ENCODE data around the gene SNRPA1. TPM values are rescaled to one million over a fixed set of nuclear protein-coding genes. Genes with fewer than 3 reads are reported as not detected.
"Not testable (repeated sequence)": the region's sequence is repeated elsewhere in the genome, so short reads cannot be mapped to it uniquely, and the experiment has no call there.

The SNRPA1 gene
- total RNA-seq, 1 donor from 2014 or later: 23.2 TPM

DNA sequence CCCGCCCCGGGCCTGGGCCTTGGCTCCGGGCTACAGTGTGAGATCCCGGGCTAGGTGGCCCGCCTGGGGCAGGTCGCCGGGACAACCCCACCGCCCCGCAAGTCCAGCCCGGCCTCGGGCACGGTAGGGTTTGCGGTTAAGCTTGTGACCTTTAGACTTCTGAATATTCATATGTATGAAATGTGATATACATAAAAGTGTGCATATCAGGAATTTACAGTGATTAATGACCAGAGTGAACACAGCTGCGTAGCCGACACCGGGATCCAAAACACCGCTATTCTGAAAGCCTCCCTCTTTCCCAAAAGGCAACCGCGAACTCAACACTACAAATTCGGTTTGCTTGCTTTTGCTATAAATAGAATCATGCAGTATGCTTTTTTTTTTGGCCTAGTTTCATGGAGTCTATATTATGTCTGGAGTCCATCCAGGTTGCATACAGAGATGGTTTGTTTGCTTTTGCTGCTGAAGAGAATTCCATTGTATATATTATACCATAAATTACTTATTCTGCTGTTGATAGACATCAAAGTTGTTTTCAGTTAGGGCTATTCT is 636 bp upstream of the SNRPA1 start:
- no peak for DNase-seq (ENCODE audit: low read depth)

DNA sequence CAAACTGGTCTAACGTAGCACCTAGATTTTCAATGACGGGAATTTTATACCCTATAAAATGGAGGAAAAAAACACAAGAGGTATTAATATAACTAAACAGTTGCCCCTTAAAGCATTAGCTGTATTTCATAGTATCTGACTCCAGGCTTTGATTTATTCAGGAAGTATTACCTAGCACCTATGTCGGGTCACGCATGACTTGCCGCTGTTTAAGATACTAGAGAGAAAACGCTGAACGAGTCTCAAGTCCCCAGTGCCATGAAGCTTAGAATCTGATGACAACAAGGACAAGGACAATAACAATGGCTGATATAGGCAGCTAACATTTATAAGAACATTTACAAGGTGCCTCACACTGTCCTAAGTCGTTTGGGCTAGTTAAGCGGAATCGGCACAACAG is 1.9 kb downstream of the SNRPA1 start:
- DNase-seq (ENCODE audit: low read depth): no peak

DNA sequence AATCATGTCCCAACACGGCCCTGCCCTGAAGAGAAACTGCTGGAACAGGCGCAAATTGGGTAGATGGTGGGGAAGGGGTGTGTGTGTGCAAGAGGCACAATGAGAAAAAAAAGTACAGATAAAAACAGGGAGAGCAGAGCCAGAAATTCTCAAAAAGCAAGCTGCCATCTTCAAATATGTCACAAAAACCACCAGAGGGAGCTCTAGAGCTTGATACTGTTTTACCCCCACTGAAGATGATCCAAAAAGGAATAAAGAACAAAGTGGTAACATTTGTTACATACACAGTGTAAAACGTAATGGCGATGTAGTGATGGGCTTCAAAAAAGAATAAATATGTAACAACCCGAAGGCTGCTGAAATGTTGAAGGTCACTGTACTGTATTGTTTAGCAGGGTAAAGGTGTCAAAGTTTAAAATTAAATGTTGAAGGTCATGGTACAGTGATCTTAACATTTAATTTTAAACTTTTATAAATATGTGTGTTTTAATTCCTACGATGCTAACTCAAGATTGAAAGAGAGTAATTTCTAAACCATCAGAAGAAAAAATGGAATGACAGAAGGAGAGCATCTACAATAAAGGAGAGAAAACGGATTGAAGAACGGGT is 6.0 kb downstream of the SNRPA1 start:
- DNase-seq (ENCODE audit: low read depth): peak; percentile 67

DNA sequence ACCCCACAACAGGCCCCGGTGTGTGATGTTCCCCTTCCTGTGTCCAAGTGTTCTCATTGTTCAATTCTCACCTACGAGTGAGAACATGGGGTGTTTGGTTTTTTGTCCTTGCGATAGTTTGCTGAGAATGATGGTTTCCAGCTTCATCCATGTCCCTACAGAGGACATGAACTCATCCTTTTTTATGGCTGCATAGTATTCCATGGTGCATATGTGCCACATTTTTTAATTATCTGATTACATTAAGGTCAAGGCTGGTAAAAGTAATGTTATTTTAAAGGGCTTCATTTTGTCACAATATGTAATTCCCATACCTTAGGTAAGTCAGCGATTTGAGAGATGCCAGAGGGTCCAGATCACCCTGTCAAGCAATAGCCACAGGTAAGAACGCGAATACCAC is 7.7 kb downstream of the SNRPA1 start:
- not testable (repeated sequence) for DNase-seq (ENCODE audit: low read depth)

DNA sequence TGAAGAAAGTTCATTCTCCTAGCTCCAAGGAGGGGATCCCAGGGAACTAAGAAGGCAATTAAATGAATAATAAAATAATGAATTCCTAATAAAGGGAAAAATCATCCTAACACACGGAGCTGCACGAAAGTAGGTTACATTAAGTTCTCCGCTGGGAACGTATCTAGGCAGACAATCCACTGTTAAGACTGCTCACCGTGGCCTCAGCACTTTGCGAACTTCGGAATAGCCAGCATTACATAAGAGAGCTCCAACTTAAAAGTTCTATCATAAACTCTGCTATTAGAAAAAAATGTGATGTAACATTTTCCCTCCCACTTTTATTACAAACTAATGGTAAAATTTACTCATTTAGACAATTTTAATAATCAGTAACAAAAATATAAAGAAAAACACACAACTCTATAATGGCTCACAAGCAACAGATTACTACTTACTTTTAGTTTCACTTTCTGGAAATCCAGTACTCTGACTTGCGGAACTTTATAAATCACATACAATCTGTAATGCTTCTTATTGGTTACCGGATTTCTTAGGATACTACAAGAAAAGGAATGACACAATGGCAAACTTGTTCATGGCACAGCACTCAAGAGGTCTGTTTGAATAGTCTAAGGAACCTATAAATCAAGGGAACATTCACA is 8.5 kb downstream of the SNRPA1 start:
- DNase-seq (ENCODE audit: low read depth): no peak

DNA sequence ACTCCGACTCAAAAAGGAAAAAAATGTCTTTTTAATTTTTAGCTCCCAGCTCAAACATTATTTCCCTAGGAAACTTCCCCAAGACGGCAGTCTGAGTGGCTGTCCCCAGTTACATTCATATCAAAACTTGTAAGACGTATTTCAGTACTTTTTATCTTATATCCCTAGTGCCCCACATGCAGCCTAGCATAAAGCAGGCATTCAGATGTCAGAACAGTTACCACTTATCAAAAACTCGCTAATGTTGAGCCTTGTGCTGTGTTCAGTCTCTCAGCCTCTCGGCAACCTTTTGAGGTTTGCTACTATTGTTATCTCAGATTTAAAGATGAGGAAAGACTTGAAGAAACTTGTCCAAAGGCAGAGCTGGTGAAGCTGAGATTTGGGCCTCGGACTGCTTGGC is 11.1 kb downstream of the SNRPA1 start:
- DNase-seq (ENCODE audit: low read depth): no peak

DNA sequence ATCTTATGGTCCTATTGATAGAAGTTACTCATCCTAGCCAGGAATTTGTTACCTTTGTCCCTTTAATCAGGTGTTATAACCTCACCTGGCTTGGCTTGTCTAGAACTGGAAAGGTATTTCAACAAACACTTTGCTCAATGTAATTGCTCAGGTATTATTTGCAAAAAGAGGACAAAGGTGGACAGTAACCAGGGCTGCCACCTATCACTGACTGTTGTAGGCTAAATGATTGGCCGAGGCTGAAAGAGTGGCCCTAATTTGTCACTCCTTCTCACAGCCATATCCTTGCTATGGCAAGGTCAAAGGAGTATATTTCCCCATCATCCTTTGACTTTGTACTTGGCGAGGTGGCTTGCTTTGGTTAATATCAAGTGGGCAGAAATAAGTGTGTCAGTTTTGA is 15.0 kb downstream of the SNRPA1 start:
- no peak for DNase-seq (ENCODE audit: low read depth)

DNA sequence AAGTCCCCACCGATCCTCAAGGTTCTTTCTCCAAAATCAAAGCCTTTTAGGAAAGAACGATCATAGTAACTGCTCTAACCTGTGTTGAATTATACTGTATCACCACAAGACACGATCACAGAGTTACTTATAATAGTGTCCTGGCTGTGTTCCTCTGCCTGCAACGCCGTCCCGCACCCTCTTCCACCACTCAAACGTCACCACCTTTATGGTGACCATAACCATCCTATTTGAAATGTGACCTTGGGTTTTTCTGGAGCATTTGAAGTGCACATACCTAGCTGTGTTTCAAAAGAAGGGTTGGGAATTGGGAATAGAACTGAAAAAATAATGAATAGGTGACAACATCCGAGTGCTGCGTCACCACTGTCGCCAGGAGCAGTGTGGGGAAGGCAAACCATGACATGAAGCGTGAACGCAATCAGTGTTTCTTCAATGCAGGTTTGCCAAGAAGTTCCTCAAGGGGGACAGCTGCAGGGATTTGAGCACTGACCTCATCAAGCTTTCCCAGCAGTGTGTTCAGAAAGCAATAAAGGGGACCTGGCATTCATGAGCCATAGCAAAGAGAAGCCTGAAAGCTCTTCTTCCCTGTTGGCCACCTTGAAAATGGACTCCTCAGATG is 17.0 kb downstream of the SNRPA1 start:
- no peak for DNase-seq (ENCODE audit: low read depth)

DNA sequence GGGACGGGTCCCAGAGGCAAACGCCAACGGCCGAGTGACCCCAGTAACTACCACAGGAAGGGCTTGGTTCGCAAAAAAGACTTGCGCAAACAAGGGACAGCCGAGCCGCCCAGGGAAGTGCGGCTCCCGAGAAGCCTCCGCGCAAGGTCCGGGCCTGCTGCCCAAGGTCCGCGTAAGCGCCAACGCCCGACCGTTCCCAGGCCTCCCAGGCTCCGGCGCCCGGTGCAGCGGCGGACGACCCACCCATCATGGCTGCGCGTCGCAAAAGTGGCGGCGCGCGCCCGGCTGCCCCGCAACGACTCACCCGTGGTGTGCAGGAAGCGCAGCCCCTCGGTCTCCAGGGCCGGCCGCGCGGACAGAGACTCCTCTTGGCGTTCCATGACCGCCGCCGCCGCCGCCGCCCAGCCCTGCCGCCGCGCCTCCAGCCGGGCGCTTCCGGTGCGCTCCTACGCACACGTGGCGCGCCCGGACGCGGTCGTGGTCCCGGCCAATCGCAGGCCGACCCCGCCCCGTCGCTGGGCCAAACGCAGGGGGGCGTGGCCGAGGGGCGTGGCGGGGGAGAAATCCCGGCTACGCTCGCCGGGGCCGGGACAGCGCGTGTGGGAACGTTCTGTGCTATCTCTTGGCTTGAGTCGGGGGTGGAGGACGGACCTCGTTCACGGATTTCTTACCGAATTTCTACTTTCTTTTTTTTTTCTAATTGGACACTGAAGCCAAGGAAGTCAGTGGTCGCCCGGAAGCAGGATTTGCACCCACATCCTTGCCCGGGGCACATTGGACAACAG is 17.8 kb downstream of the SNRPA1 start, which contains the start of gene SELENOS:
TSS of gene SELENOS (minus strand) at position 448 of the 785 bp plus-strand sequence. CDS start at position 380, 68 bp downstream.
- DNase-seq (ENCODE audit: low read depth): peak; percentile 43

DNA sequence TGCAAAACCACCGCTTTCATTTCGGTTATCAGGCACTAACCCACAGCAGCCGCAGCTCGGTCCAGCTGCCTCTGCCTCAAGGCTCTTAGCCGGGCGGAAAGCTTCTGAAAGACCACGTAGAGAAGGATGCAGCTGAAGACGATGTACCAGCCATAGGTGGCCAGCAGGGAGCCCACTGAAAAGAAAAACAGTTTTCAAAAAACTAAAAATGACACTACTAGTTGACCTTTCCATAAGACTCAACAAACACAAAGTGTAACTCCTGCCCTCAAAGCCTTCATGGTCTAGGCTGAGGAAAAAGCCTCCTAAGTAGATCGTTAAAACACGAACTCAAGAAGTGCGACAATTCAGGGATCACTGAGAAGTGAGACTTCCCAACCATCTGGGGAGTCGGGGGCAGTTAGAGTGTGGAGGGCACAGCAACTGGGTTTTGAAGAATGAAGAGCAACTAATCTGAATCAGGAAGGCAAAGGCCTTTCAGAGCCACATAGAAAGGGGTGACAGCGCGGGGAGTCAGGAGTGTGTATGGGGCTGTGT is 18.5 kb downstream of the SNRPA1 start:
- DNase-seq (ENCODE audit: low read depth): no peak

DNA sequence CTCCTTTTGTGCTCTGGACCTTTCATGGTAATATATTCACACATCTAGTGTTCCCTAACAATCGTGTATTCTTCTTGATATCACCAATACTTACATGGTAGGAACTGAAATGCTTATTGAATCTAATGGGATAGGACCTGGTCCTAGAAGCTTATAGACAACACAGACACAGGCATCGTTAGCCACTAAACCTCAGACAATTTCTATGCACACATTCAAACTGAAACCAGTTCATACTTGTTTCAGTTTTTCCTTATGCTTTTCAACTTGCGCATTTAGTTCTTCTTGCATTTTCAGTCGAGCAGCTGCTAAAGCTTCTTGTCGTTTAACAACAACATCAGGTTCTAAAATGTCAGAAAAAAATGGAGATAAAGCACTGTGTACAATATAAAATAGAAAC is 20.0 kb downstream of the SNRPA1 start:
- no peak for DNase-seq (ENCODE audit: low read depth)

DNA sequence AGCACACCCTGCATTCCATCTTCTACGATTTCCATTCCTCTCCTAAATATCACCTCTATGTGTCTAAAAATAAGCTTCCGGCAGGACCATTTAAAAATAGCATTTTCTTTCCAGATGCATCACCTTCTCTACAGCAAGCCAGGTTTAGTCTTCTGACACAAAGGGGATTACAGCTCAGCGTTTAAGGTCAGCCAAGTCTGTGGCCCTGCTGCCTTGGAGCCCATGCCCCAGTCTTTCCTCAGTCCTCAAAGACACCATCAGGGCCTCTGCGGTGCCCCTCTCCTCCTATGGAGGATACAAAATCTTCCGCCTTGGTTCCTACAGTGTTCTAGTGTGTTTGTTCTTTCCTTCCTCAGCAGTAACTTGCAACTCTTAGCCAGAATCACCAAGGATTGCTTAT is 21.5 kb downstream of the SNRPA1 start:
- DNase-seq (ENCODE audit: low read depth): no peak

DNA sequence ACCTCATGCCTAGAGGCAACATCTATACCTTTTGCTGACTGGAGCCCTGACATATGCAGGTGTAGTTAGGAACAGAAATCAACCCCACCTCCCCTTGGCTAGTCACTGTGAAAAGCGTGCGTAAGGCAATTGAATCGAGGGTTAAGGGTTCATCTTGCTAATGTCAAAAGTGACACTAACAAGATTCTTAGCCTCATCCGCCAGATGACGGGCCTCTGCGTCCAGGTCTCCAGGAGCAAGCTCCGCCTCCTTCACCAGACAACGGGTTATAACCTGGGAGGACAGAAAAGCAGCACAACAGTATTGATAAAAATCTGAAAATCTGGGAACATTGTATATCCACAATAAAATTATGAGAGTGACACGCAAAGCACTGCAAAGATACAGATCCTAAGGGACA is 22.5 kb downstream of the SNRPA1 start:
- no peak for DNase-seq (ENCODE audit: low read depth)

DNA sequence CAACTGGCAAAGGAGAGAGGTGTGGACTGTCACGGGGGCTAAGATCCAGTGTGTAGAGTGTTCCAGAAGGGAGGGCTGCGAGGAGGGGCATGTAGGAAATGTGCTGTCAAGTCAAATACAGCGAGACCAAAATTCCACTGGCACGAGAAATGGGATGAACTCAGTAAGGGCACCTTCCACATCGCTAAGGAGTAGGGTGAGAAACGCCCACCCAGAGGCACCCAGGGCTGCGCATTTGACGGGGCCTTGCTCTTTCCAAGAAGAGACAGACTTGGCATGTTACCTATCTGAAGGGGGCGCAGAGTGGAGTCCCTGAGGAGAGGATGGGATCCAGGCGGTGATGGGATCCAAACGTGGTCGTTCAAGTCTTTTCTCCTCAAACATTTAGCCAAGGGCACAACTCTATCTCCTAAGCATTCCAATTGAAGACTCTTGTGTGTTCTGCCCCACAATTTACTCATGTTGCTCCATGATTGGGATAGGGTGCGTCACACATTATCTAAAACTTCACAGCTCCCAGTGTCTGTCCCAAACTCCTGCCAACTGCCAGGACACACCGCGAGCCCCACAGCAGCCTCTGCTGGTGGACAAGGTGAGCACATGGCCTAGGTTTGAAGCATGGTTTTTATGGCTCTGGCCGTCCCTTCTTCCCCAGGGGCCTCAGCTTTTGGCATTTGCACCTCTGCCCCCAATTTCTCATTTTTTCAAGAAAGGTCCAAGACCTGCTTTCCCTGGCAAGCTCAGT is 25.4 kb downstream of the SNRPA1 start:
- no peak for DNase-seq (ENCODE audit: low read depth)

DNA sequence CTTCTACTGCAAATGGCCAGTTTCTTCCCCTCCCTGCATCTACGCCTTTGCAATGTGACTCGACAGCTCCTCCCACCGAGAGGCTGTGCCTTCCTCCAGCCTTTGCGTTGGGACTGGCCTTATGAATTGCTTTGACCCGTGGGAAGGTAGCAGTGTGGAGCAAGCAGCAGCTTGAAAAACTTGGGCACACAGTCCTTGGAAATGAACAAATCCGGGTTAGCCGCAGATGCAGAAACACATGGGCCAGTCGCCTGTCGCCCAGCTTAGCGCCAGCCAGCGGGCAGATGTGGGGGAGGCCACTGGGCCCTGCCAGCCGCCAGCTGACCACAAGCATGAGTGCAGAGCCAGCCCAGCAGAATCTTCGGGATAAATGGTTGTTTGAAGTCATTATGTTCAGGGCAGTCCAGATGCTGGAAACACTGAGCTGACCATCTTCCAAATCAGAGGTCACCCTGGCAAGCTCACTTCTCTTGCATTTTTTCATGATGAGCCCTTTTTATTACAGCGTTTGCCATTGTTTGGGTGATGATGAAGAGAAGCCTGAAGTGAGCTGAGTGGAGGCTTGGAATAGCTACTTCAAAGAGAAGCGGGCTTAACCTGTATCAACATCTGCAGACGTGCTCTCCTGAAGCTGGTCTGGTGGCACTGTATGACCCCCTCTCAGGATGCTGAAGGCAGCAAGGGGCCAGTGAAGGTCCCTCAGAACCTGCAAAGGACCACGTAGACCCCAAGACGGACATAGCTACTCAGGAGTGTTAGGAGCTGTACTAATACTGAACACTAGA is 27.5 kb downstream of the SNRPA1 start:
- no peak for DNase-seq (ENCODE audit: low read depth)

DNA sequence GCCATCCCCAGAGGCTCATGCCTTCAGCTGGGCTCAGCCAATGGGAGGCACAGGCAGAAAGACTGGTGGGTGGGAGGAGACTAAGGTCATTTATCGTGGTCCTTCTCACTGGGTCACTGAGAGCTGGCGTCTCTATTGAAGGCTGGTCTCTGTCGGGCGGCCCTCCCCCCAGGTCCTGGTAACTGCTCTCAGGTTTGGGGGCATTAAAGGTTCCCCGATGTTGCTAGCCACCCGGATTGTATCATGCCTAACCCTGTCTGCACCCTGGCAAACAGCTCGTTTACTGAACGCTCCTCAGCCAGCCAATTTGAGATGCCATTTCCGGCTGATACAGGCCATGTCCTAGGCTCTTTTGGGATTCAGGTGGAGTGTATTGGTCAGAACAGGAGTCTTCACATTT is 28.3 kb downstream of the SNRPA1 start:
- no peak for DNase-seq (ENCODE audit: low read depth)

DNA sequence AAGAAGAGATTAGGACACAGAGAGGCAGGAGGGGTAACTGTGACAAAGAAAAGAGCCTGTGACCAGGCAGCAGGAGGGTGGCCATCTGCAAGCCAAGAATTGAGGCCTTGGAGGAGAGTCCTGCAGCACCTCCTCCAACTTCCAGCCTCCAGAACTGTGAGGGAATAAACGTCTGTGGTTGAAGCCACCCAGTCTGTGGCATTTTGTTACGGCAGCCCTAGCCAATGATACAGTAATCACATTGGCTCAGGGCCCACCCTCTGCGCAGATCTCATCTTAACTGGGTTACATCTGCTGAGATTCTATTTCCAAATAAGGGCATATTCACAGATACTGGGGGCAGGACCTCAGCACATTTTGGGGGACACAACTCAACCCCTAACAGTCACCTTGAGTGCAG is 29.0 kb downstream of the SNRPA1 start:
- no peak for DNase-seq (ENCODE audit: low read depth)

DNA sequence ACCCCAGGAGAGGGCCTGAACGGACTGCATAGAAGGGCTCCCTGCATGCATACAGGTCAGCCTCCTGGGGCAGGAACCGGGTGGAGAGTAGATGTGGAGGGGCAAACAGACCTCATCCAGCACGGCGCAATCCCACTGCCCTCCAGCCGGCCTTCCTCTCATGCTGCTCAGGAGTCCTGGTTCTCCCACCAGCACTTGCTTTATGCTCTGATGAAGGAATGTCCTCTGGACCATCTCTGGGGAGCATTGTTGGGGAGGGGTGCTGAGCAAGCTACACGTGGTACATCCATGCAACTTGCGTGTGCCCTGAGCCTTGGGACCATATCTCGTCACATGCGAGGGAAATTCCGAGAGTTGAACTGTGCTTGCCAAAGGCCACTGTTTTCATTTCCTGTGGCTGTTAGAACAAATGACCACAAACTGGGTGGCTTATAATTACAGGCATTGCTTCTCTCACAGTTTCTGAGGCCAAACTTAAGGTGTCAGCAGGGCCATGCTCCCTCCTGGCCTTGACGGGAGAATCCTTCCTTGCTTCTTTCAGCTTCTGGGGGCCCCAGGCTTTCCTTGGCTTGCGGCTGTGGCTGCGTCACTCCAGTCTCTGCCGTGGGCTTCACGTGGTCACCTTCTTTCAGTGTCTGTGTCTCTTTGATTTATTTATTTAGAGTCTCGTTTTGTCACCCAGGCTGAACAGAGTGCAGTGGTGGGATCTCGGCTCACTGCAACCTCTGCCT is 30.0 kb downstream of the SNRPA1 start:
- no peak for DNase-seq (ENCODE audit: low read depth)

DNA sequence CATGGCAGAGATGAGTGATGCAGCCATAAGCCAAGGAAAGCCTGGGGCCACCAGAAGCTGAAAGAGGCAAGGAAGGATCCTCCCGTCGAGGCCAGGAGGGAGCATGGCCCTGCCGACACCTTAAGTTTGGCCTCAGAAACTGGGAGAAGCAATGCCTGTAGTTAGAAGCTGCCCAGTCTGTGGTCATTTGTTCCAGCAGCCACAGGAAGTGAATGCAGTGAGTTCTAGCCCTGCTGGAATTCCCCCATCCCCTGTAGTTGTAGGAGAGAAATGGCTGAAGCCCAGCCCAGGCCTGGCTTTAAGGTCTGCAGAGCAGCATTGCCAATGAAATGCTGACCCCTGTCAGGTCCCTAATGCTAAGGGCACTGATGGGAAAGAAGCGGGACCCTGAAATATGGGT is 31.0 kb downstream of the SNRPA1 start:
- DNase-seq (ENCODE audit: low read depth): no peak

DNA sequence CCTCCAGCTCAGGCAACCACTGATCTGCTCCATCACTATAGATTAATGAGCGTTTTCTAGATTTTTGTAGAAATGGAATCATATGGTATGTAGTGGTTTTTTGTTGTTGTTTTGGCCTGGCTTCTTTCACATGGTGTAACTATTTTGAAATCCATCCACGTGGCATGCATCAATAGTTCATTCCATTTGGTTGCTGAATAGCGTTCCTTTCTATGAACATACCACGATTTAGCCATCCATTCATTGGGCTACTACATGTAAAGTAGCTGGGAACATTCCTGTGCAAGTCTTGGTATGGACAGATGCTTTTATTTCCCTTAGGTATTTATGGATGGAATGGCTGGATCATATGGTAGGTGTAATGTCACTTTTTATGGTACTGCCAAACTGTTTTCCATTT is 32.5 kb downstream of the SNRPA1 start:
- no peak for DNase-seq (ENCODE audit: low read depth)

Measured in renal cortical epithelial cell (primary cell).